PC-9 (cell line): ENCODE data around the gene HOXD11. TPM values are rescaled to one million over a fixed set of nuclear protein-coding genes. Genes with fewer than 3 reads are reported as not detected.

Experiments
- BruUV-seq: library from RNA; stranded (reverse); fragments of 400-500 nt; replicated peaks from 2 replicates; lab custom pipeline; 2021; lab: Mats Ljungman, UMichigan
- CTCF ChIA-PET: fragments of 300-600 bp; sonication (Branson Sonifier 250); formaldehyde crosslinking; loops from one replicate; lab custom pipeline; 2022; ENCODE audit warnings: antibody characterized with exemption; lab: Charles Lee
- POLR2A ChIA-PET: fragments of 300-600 bp; sonication (Branson Sonifier 250); formaldehyde crosslinking; loops from one replicate; lab custom pipeline; 2022; ENCODE audit warnings: antibody characterized with exemption; ENCODE audit not compliant: unreplicated experiment; lab: Charles Lee
- DNase-seq, 2 experiments: peaks; one replicate each; pipeline versions ENCODE4 v3.0.0 to v3.0.0-alpha.2; 2015 to 2022; ENCODE audit warnings: mixed read lengths in 1 of 2
- H2AFZ ChIP-seq: fragments of 200-600 bp; sonication (generic); 2 replicates; pipeline ENCODE4 v1.8.1; 2017; ENCODE audit warnings: antibody characterized with exemption
- H3F3A ChIP-seq: fragments of 200-600 bp; sonication (generic); 2 replicates; pipeline ENCODE4 v1.8.1; 2017; ENCODE audit warnings: antibody characterized with exemption, mild to moderate bottlenecking, low read depth; ENCODE audit not compliant: insufficient read depth
- H3K27ac ChIP-seq: fragments of 200-600 bp; sonication (generic); 2 replicates; pipeline ENCODE4 v1.6.1; 2016; ENCODE audit warnings: mixed run types
- H3K27me3 ChIP-seq: fragments of 200-600 bp; sonication (generic); 2 replicates; pipeline ENCODE4 v1.6.1; 2016; ENCODE audit warnings: low read depth, mixed run types; ENCODE audit not compliant: insufficient read depth
- H3K36me3 ChIP-seq: fragments of 200-600 bp; sonication (generic); 2 replicates; pipeline ENCODE4 v1.6.1; 2016; ENCODE audit warnings: low read depth, mixed run types
- H3K4me1 ChIP-seq: fragments of 200-600 bp; sonication (generic); replicated peaks from 2 replicates; pipeline ENCODE4 v1.6.1; 2016; ENCODE audit warnings: mixed run types; ENCODE audit not compliant: insufficient read depth
- H3K4me2 ChIP-seq: fragments of 200-600 bp; sonication (generic); 2 replicates; pipeline ENCODE4 v1.6.1; 2017; ENCODE audit warnings: mixed run types
- H3K4me3 ChIP-seq: fragments of 200-600 bp; sonication (generic); 2 replicates; pipeline ENCODE4 v1.6.1; 2016; ENCODE audit warnings: mixed run types
- H3K79me2 ChIP-seq: fragments of 200-600 bp; sonication (generic); 2 replicates; pipeline ENCODE4 v1.6.1; 2017; ENCODE audit warnings: low read depth, mixed run types
- H3K9me2 ChIP-seq: fragments of 200-600 bp; sonication (generic); 2 replicates; pipeline ENCODE4 v1.8.1; 2017; ENCODE audit warnings: mild to moderate bottlenecking; ENCODE audit not compliant: insufficient read depth
- H3K9me3 ChIP-seq: fragments of 200-600 bp; sonication (generic); 2 replicates; pipeline ENCODE4 v1.8.1; 2016; ENCODE audit warnings: low read depth; ENCODE audit not compliant: insufficient read depth
- H4K20me1 ChIP-seq: fragments of 200-600 bp; sonication (generic); 2 replicates; pipeline ENCODE4 v1.8.1; 2017; ENCODE audit not compliant: insufficient read depth
- CTCF ChIP-seq: fragments of 200-600 bp; sonication (generic); conservative IDR thresholded peaks from 2 replicates; pipeline ENCODE4 v1.6.1; 2017; ENCODE audit warnings: mixed run types, antibody characterized with exemption, mild to moderate bottlenecking, moderate library complexity
- EZH2 ChIP-seq: fragments of 200-600 bp; sonication (generic); IDR thresholded peaks from 2 replicates; pipeline ENCODE4 v1.8.0; 2017; ENCODE audit warnings: antibody characterized with exemption, low read depth
- intact Hi-C: fragments of 100-400 bp; cut with micrococcal nuclease; formaldehyde crosslinking; loops from one replicate; pipeline ENCODE4 v1.10.0; 2022; ENCODE audit not compliant: unreplicated experiment
- total RNA-seq: library from RNA; stranded (reverse); gene quantifications from 2 replicates; pipeline ENCODE4 v1.2.3, GENCODE V29; 2021

The HOXD11 gene
- total RNA-seq, 1 experiment from 2014 or later = not detected

DNA sequence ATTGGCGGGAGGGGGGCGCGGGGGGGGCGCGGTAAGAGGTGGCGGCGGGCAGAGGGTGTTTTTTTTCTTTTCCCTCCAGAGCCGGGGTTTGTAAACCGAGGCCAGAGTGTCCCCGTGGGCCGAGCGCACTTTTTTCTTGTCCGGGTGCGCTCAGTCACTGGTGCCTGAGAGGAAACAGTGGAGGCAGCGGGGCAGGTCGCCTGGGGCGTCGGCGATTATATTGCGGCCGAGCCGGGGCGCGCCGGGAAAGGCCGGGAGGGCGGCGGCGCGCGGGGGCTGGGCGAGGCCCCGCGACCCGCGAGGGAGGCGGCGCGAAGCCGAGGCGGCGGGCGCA, 22.7 kb downstream of the HOXD11 start:
- ChIA-PET CTCF (interaction anchor here (1.0 kb wide), 1 partner anchor 424 kb away, joined by 3 read pairs; no protein-coding TSS in a partner anchor), POLR2A (no interaction called here)
- Histone ChIP-seq H3K27ac (no peak overlapping the region), H3K36me3 (no peaks in the 10 kb centered on the region), H4K20me1 (no peaks in the 10 kb centered on the region), H3F3A (no peaks in the 10 kb centered on the region), H2AFZ (no peak overlapping the region), H3K79me2 (no peaks in the 10 kb centered on the region), H3K27me3 (peaks cover 49% of the 10 kb centered on the region), H3K9me3 (no peaks in the 10 kb centered on the region), H3K9me2 (no peaks in the 10 kb centered on the region), H3K4me3 (no peak overlapping the region), H3K4me1 (no peaks in the 10 kb centered on the region), H3K4me2 (peak overlapping the region; percentile 12; the same call in 1 of the 2 replicates)
- no TSS peak for BruUV-seq
- intact Hi-C loops = loop anchor here (5.0 kb wide), 1 partner anchor 1203 kb away; no protein-coding TSS in a partner anchor
- no peak for TF ChIP-seq CTCF
- no peak for TF ChIP-seq EZH2
- DNase-seq = peak in 1 of 2 experiments; percentile 34

- Histone ChIP-seq H3F3A (no peaks in the 10 kb centered on the region), H3K27ac (no peak overlapping the region), H3K27me3 (peaks cover 43% of the 10 kb centered on the region), H3K4me1 (no peaks in the 10 kb centered on the region), H3K9me2 (no peaks in the 10 kb centered on the region), H4K20me1 (no peaks in the 10 kb centered on the region), H3K36me3 (no peaks in the 10 kb centered on the region), H2AFZ (no peak overlapping the region; the same call in 1 of the 2 replicates), H3K79me2 (no peaks in the 10 kb centered on the region), H3K9me3 (no peaks in the 10 kb centered on the region), H3K4me3 (peak overlapping the region; percentile 32; the same call in 1 of the 2 replicates), H3K4me2 (peak overlapping the region; percentile 63)
- no TSS peak for BruUV-seq
- CTCF ChIA-PET = interaction anchor here (0.6 to 1.6 kb wide), 3 partner anchors 424 to 521 kb away, joined by 3 to 5 read pairs (median 3); no protein-coding TSS in a partner anchor
- peak in 1 of 2 experiments; percentile 36 for DNase-seq
- POLR2A ChIA-PET = interaction anchor here (0.5 to 0.6 kb wide), 2 partner anchors 486 to 963 kb away, joined by 6 to 8 read pairs; no protein-coding TSS in a partner anchor
- TF ChIP-seq EZH2 (peak; percentile 97), CTCF (no peak)
- intact Hi-C loops = no loop called here
Measured at GRCh38 chr2:176130147-176130956, 23.3 kb downstream of the HOXD11 start.

DNA sequence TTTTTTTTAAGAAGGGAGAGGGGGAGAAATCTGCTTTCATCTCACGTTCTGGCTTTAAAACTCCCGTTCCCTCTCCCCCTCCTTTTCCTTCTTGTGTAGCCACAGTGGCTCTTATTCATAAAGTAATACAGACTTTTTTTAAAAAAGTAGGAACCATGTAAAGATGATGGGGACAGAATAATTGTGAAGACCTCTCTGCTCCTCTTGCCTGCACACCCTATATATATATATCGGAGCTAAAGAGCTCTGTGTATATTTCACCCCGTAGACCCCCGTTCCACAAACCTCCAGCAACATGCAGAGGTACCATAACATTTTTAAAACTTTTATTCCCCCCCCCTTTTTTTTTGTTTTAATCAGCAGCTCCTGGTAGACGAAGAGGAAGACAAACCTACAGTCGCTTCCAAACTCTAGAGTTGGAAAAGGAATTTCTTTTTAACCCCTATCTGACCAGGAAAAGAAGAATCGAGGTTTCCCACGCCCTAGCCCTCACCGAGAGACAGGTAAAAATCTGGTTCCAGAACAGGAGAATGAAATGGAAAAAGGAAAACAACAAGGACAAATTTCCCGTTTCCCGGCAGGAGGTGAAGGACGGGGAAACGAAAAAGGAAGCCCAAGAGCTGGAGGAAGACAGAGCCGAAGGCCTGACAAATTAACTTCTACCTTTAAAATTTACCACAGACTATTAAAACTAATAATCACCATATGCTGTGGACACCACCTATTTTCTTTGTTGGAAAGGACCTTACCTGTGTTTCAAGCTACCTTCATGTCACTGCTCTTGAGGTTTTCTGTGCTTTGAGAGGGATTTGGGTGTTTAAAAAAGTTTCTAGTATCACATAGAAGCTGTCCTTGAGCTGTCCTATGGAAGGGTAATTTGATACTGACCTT, 24.1 kb downstream of the HOXD11 start:
- no peaks in the 10 kb centered on the region for H3K4me1 ChIP-seq
- H2AFZ ChIP-seq = no peak overlapping the region; the same call in 1 of the 2 replicates
- peaks cover 36% of the 10 kb centered on the region for H3K27me3 ChIP-seq
- DNase-seq = no peak
- no peak overlapping the region for H3K27ac ChIP-seq
- peak overlapping the region; percentile 32; the same call in 1 of the 2 replicates for H3K4me3 ChIP-seq
- no peaks in the 10 kb centered on the region for H3K79me2 ChIP-seq
- intact Hi-C loops = no loop called here
- H3K9me2 ChIP-seq = no peaks in the 10 kb centered on the region
- H3K9me3 ChIP-seq = no peaks in the 10 kb centered on the region
- no peaks in the 10 kb centered on the region for H4K20me1 ChIP-seq
- no peaks in the 10 kb centered on the region for H3K36me3 ChIP-seq
- no TSS peak for BruUV-seq
- ChIA-PET CTCF (interaction anchor here (0.6 to 1.6 kb wide), 4 partner anchors 504 to 1204 kb away, joined by 3 to 20 read pairs (median 6); no protein-coding TSS in a partner anchor), POLR2A (interaction anchor here (0.5 to 0.6 kb wide), 2 partner anchors 485 to 964 kb away, joined by 6 to 8 read pairs; no protein-coding TSS in a partner anchor)
- TF ChIP-seq CTCF (no peak), EZH2 (no peak)
- peak overlapping the region; percentile 63 for H3K4me2 ChIP-seq
- H3F3A ChIP-seq = no peaks in the 10 kb centered on the region
